Loucy (cell line): ENCODE data around the gene TAB2.

Experiments used
- CTCF ChIP-seq: fragments of 200-600 bp; sonication (generic); conservative IDR thresholded peaks from 2 replicates; pipeline ENCODE4 v1.5.1; 2014; ENCODE audit warnings: mild to moderate bottlenecking, antibody characterized with exemption, low read length
- EZH2phosphoT487 ChIP-seq: fragments of 200-600 bp; IDR thresholded peaks from 2 replicates; pipeline ENCODE4 v1.6.1; 2018; ENCODE audit warnings: antibody characterized with exemption, mild to moderate bottlenecking, moderate library complexity, borderline replicate concordance

- TF ChIP-seq CTCF = no peak
- TF ChIP-seq EZH2phosphoT487 = no peak
Observed at GRCh38 chr6:149384464-149384863, 67.0 kb downstream of the TAB2 start.
